AG08396 (cell line): Measurements from ENCODE around the gene S100P.

Experiments
- DNase-seq: peaks from one replicate; pipeline ENCODE4 v3.0.0; 2012; ENCODE audit warnings: low spot score, mixed read lengths

The S100P gene

DNA sequence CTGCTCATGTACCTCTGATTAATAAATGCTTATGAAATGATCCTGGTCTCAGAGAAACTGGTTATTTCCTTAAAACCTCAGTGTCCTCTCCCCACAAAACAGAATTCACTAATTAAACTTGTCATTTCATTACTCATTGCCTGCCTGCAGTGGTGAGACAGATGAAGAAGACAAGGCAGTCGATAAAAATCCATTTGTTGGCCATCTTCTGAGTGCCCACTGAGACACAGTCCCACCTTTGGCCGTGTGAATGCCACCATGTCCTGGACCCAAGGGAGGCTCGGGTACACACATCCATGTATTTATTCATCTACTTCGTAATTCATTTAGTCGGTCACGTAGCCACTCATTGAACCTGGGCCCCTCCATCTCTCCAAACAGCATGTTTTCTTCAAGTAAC lies 3.5 kb downstream of the S100P start:
- no peak for DNase-seq

GRCh38 chr4:6699388-6699787 lies 5.7 kb downstream of the S100P start:
- DNase-seq: no peak

- DNase-seq: no peak
These were observed 6.2 kb downstream of the S100P start for GRCh38 chr4:6699903-6700302.

GRCh38 chr4:6701371-6701770 lies 7.7 kb downstream of the S100P start:
- DNase-seq: no peak

GRCh38 chr4:6702761-6703160 lies 9.1 kb downstream of the S100P start:
- no peak for DNase-seq

DNA sequence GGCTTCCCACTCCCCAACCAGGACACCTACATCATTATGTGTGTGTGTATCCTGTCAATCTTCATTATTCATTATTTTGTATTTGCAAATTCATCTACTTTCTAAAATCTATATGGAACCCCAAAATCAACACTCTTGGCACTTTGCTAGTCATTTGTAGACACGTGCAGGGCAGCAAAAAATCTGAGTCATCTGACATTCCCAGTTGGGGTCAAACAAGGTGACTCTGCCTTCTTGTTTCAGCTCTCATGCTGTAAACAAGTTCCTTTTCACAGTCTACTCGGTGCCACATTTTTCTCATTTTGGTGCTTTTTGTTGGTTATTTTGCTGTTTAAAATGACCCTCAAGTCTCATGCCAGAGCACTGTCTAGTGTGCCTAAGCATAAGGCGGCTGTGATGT lies 10.1 kb downstream of the S100P start:
- DNase-seq: no peak

- no peak for DNase-seq
These were observed 12.0 kb downstream of the S100P start for GRCh38 chr4:6705646-6706045.

DNA sequence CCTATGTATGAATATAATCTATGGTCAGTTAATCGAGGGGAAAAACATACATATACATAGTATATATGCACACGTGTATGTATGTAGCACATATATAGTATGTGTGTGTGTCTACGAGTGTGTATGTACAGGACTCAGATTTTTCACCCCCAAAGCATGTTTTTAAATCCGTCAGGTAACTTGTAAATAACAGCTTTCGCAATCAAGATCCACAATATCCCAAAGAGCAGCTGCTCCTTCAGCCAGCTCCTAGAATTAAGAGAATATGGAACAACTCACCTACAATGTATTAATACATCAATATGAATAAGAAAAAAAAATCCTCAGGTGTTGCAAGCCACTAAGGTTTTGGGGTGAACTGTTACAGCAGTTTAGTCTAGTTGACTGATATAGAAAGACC lies 12.5 kb downstream of the S100P start:
- DNase-seq: no peak

- DNase-seq: peak; percentile 94
These were observed 15.8 kb downstream of the S100P start, which contains the start of gene MRFAP1L1 for GRCh38 chr4:6709230-6710114. Gene MRFAP1L1, minus strand, starts transcription at chr4:6709865. Its CDS starts 236 bp downstream, at chr4:6709629.

- no peak for DNase-seq
These were observed 16.6 kb downstream of the S100P start for GRCh38 chr4:6710282-6710681.

DNA sequence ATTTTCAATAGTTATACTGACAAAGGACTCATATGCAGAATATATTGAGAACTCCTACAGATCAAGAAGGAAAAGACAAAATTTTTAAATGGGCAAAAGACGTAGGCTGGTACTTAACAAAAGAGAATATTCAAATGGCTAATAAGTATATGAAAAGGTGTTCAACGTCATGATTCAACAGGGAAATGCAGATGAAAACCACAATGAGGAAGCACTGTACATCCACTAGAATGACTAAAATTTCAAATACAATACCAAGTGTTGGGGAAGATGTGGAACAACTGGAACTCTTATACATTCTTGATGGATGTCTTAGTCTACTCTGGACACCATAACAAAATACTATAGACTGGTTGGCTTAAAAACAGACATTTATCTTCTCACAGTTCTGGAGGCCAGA lies 17.3 kb downstream of the S100P start:
- DNase-seq: no peak

DNA sequence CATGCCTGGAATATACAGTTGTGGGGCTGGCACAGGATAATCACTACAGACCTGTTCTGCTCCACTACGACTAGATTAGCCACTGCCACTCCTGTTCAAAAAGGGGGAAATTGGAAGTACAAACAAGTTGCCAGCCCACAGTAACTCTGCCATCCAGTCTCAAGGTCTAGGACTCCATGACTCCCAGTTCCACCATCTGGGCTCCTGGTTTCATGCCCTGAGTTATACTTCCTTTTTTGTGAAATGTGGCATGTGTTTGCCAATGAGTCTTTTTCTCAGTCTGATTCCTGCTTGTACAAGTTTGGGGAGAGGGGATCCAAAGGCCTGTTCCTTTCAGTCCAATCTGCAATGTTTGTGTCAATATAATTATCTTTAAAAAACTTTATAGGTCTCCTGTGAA lies 21.3 kb downstream of the S100P start:
- no peak for DNase-seq

GRCh38 chr4:6715704-6716017 lies 22.0 kb downstream of the S100P start:
- DNase-seq: no peak

DNA sequence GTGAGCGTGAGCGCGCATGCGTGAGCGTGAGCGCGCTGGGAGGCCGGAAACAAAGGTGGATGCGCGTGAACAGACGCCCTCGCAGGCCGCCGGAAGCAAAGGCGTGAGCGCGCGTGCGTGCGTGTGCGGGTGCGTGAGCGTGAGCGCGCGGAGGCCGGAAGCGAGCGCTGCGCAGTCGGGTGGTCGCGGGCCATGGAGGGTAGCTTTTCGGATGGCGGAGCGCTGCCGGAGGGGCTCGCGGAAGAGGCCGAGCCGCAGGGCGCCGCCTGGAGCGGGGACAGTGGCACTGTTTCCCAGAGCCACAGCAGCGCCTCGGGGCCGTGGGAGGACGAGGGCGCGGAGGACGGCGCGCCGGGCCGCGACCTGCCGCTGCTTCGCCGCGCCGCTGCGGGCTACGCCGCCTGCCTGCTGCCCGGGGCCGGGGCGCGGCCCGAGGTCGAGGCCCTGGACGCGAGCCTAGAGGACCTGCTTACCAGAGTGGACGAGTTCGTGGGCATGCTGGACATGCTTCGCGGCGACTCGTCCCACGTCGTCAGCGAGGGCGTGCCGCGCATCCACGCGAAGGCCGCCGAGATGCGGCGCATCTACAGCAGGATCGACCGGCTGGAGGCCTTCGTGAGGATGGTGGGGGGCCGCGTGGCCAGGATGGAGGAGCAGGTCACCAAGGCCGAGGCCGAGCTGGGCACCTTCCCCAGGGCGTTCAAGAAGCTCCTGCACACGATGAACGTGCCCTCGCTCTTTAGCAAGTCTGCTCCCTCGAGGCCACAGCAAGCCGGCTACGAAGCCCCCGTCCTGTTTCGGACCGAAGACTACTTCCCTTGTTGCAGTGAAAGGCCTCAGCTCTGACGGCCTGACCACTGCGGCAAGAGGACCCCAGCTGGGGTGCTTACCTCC lies 22.6 kb downstream of the S100P start, which contains the start of gene BLOC1S4:
Gene BLOC1S4, plus strand, starts transcription at position 157 of the 894 bp plus-strand sequence. Its CDS starts 36 bp downstream, at position 193.
- DNase-seq: peak; percentile 97

- no peak for DNase-seq
These were observed 23.4 kb downstream of the S100P start for GRCh38 chr4:6716958-6717655.

- DNase-seq: no peak
These were observed 25.4 kb downstream of the S100P start for GRCh38 chr4:6718932-6719610.

- DNase-seq: no peak
These were observed 26.0 kb downstream of the S100P start for GRCh38 chr4:6719611-6720179.

DNA sequence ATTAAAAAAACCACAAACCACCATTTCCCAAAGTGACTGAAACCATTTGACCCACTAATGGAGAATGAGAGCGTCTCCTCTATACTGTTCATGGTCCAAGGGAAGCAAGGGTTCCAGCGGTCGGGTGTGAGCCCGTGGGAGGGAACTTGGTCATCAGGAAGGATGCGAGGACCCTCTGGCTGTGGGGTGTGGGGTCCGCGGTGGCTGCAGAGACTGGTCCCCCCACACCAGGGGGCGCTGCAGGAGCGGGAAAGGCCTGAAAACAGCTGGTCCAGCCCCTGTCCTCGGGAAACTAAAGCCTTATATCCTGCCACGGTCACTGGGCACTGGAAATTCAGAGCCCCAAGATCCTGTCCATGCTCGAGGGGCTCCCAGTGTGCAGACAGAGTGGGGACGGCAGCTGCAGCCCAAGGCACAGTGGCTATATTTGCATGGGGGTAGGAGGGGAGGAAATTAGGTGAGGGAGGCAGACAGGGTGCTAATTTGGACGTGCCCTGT lies 26.6 kb downstream of the S100P start:
- DNase-seq: peak; percentile 93

DNA sequence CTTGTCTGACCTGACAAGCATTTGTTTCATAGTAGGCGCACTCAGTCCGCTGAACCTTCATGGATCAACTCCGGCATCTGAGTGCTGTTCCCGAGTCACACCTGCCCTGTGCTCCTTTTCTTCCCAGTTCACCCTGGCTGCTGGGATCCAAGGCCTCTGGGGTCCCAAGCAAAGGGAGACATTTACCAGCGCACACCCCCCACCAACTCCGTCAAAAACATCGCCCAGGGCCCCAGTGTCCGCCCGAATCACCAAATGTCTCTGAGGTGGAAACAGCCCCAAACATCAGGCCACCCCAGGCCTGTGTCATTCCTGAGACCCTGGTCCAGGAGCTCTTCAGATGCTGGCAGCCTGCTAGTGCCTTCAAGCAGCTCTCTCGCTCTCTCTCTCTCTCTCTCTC lies 27.4 kb downstream of the S100P start:
- no peak for DNase-seq

DNA sequence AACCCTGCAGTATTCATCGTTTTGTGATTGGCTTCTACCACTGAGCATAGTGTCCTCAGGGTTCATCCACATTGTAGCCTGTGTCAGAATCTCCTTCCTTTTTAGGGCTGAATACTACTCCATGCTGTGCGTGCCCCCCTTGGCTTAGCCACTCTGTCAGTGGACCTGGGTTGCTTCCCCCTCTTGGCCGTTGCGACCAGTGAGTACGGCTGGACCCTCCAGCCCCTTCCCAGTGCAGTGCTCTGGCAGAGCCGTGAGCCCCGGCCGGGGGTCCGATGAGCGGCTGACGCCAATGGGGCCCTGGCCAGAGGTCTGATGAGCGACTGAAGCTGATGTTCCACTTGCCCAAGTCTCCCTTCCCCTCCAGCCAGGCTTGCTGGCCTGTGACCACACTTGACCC lies 29.2 kb downstream of the S100P start:
- DNase-seq: no peak

DNA sequence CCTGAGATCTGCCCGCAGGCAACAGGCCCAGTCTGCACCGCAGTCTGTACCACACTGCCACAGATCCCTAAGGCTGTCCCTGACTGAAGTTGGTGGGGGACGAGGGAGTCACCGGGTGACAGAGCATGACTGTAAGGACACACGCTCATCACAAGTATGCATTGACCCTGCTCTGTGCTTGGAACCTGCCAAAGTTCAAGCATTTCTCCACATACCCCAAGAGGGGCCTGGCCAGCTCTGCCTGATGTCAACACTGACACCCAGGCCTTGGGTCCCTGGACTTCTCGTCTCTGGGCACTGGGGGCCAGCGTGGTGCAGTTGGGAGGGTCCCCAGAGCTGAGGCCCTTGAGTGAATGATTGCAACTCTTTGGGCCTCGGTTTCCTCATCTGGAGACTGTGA lies 30.2 kb downstream of the S100P start:
- DNase-seq: no peak
